ENCODE measurements around the gene SPOP.

The SPOP gene

DNA sequence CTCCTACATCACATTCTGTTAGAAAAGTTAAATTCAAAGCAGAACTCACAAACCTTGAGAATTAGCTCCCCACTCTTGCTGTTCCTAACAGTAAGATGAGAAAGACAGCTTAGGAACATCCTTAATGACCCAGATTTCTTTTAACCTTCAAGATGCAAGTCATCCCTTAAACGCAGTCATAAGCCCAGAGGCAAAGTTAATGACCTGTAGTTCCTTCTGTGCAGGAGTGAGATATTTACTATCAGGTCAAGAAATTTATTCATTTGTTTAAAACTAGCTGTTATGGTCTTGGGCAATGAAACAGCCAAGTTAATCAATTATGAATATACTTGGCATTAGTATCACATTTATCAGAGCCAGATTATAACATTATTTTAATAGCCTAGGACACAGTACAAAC is 65.2 kb downstream of the SPOP start:
- no peak for DNase-seq

GRCh38 chr17:49610883-49611584 is 66.9 kb downstream of the SPOP start:
- DNase-seq, result no peak

DNA sequence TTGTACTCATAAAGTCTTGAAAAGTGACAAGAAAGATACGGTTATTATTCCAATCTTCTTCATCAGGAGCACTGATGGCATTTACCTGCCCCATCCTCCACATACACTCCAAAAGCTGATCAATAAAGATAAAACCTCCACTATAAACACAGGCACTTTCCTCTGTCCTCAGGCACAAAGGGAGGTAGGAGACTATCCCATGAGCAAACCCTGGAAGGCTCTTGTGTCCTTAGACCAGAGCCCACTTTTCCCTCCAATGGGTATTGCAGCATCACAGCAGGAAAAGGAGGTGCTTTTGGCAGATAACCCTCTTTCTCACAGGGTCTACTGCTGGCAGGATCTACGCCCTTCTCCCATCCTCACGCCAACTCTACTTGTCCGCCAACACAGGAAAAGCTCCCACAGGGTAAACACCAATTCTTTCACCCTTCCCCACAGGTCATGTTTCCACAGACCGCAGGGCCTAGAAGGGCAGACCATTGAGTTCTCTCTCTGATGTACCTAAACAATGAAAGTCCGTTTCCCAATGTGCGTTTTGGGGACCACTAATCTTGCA is 73.5 kb downstream of the SPOP start:
- no peak for DNase-seq

DNA sequence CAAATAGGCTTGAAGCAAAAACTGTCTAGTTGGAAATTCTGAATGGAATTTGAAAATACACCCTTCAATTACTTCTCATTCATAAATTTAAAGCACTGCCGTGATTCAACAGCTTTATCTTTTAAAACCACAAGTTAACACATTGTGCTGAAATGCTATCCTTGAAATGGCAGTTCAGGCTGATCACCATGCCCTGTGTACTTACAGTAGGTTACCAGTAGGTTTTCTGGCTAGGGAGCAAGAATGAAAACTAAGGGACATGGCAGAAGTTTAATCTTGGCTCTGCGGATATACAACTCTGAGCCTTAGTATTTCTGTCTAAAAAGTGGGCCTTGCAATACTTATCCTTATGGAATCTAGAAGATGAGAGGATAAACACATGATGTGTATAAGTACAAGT is 74.2 kb downstream of the SPOP start:
- no peak for DNase-seq

- no peak for DNase-seq
Measured at GRCh38 chr17:49603238-49603637, 74.7 kb downstream of the SPOP start.

GRCh38 chr17:49602783-49603182 is 75.1 kb downstream of the SPOP start:
- DNase-seq, result no peak

DNA sequence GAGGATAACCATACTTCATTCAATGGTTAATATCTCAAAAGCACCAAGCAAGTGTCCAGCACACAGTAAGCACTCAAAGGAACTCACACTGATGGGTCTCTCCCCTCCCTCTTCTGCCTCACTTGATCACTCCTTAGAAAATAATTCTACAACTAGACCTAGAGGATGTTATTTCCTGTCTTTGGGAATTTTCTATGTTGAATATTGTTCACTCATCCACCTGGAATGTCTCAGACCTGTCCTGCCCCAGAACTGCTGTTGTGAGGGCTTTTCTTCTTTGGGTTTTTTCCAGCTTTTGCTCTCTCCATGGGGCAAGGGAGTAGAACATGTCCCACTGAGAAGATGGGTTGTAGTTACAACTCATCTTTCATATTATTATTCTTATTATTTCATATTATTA is 76.9 kb downstream of the SPOP start:
- DNase-seq, result no peak

DNA sequence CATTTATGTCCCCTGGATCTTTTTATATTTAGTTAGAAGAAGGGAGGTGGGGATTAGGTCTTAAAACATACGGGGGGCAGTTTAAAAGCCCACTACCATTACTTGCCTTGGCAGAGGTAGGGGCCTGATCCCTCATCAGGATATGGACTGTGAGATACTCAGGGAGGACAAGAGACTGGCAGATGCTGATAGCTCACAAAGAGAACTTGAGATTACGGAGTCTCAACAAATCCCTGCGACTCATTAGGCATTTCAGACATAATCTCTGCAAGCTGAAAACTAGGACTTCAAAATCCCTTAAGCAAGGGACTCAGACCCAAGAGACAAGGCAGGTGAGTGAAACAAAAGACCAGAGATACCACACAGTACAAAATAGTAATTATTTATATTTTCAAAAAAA is 79.0 kb downstream of the SPOP start:
- DNase-seq, result no peak

DNA sequence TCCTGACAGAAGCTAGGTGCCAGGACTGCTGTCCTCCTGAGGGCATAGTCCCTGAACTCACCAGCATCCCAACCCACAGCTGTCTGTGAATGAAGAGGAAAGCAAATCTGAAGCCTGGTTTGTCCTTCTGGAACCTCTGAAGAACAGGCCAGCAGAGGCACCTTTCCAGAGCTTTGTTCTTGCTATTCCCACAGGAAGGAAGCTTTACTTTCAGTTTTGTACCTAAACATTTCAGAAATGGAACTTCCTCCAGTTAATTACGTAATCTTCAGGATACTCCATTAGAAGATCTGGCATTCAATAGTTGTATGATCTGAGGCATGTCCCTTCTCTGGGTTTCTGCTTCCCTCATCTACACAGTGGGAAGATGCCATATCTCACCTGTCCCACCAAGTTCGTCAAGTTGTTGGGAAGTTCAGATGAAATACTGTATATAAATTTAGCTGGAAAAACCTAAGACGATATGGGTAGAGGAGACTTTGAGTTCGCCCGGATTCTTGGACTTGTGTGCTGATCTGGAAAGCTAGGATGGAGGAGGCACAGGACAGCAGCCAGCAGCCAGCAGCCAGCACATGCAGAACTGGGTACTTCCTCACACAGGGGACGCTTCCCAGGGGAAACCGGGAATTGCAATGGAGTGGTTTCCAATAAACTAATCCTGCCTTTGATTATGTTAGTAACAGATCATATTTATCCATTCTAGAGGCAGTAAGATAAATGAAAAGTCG is 79.8 kb downstream of the SPOP start:
- DNase-seq, result no peak

GRCh38 chr17:49597436-49597835 is 80.5 kb downstream of the SPOP start:
- no peak for DNase-seq

DNA sequence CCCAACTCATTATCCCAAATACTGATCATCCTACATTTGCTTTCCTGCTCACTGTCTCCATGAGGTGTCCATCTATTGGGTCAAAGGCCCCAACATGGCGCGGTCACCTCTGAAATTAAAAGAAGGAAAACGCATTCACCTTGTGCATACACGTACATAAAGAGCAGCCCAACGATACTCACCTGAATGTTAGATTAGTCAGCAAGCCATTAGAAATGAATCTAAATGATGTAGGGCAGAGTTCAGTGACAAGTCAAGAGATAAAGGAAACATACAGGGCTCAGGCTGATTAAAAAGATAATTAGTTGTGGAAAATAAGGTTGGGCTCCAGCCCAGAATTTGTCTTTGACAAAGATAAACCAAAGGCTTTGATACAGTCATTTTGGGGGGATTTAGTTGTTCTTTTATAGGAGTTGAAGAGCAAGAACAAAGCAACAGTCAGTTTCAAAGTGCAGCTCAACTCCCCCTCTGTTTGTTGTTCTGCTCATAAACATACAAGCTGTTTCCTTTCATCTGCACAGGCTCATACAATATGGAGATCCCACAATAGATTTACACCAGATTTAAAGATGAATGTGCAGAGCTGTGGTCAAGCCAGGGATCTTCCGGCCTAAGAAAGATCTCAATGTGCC is 81.2 kb downstream of the SPOP start:
- DNase-seq, result no peak

DNA sequence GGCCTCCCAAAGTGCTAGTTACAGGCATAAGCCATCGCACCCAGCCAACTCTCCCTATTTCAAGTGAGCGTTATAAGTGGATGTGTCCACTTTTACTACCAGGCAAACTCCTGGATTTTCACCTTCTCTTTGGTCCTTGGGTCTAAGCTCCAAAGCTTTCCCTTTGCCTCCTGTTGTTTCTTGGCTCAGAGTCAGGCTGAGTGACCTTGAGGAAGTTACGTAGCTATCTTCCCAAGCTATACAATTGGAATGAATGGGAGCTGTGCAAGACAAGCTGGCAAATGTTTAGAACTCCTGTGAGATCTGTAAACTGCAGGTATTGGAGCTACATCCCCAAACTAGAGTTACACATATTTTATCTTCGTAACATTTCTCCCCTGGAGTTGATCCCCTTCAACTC is 81.9 kb downstream of the SPOP start:
- DNase-seq, result no peak

GRCh38 chr17:49595328-49595727 is 82.6 kb downstream of the SPOP start:
- no peak for DNase-seq

GRCh38 chr17:49592263-49592662 is 85.6 kb downstream of the SPOP start:
- no peak for DNase-seq

- DNase-seq, result no peak
Measured at GRCh38 chr17:49590874-49591273, 87.0 kb downstream of the SPOP start.

DNA sequence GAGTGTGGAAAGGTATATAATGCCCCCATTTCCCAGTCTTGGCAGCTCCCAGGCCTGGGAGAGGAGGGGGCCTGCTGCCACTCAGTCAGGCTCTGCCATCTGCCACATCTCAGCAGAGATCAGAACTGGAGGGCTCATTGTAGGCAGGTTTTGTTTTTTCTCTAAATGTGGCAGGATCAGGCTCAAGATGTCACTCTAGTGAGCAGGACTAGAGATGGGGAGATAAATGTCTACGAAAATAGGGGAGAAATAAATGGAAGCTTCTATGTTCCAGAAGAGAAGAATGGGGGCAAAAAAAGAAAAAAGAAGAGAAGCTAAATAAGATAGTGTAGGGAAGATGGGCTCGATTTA is 88.3 kb downstream of the SPOP start:
- DNase-seq, result no peak

DNA sequence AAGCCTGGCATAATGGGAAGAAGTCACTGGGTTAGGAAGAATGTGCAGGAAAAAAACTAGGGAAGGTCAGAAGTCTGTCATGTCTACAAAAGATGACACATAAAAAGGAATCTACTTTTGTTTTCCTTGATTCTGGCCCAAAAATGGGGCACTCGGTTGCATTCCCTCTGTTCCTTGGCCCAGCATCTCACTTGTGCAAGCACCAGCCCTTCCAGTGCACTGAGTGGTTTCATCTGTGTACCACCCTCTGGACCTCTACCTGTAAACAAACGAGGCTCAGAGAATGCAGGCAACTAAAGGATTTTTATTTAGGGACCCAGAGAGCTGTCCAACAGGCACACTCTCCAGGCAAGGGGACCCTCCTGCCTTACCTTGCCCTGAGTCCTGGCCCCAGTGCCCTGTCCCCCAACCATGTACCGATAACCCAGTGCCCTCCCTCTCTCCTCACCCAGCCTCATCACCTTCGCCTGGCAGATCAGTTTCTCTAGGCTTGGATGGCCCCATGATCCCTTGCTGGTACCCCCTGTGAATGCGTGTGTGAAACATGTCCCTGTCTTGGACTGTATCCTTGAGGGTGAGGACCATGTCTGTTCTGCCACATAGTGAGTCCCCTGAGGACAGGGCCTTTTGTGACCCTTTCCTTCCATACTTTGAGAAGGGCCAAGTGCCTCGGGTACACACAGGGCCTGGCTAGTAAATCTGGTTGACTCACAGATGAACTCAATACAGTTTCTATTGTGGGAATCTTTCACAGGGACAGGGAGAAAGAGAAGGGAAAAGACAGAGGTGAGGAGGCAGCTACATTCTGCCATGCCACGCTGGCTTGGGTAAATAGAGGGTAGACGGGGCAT is 88.9 kb downstream of the SPOP start:
- DNase-seq, result no peak

- DNase-seq, result no peak
Measured at GRCh38 chr17:49588312-49588711, 89.6 kb downstream of the SPOP start.

GRCh38 chr17:49587366-49588073 is 90.4 kb downstream of the SPOP start:
- no peak for DNase-seq

- no peak for DNase-seq
Measured at GRCh38 chr17:49585422-49586027, 92.4 kb downstream of the SPOP start.

GRCh38 chr17:49583889-49584288 is 94.0 kb downstream of the SPOP start:
- DNase-seq, result no peak

- no peak for DNase-seq
Measured at GRCh38 chr17:49583226-49583625, 94.7 kb downstream of the SPOP start.
